H1 (cell line): Measurements from ENCODE around the gene GNA12. TPM values are rescaled to one million over a fixed set of nuclear protein-coding genes. Genes with fewer than 3 reads are reported as not detected.

Experiments
- CHD7 ChIP-seq: fragments of 300-600 bp; sonication (generic); IDR thresholded peaks from 2 replicates; pipeline ENCODE4 v1.7.1; 2012; ENCODE audit warnings: low read length, moderate library complexity, mild to moderate bottlenecking, inconsistent platforms; ENCODE audit not compliant: insufficient replicate concordance
- CTBP2 ChIP-seq: IDR thresholded peaks from 2 replicates; pipeline ENCODE4 v1.7.0; 2011; ENCODE audit warnings: borderline replicate concordance, mild to moderate bottlenecking, moderate library complexity, mixed read lengths, low read length; ENCODE audit not compliant: insufficient read depth, insufficient read length
- TCF12 ChIP-seq: IDR thresholded peaks from 2 replicates; pipeline ENCODE4 v1.6.1; 2011; ENCODE audit warnings: low read depth, mild to moderate bottlenecking, low read length
- polyA plus RNA-seq, 7 experiments: library from polyadenylated mRNA; depleted of rRNA in 3 of 7; stranded (reverse) in 5 of 7; unstranded in 2 of 7; fragments of >200 nt in 5 of 7; fragments of 200-250 nt in 2 of 7; gene quantifications; 1 replicate in 5 of 7; 2 replicates in 1 of 7; 4 replicates in 1 of 7; pipeline versions ENCODE4 v1.2.1 to v1.2.3, GENCODE V29; 2011 to 2013; ENCODE audit warnings: missing spikeins in 2 of 7, mixed read lengths in 2 of 7
- total RNA-seq: library from RNA; stranded (reverse); fragmentation: NEBNext Ultra II Directional; extraction: Animal tissue kit (Norgen Biotek cat#: 25700); gene quantifications from 2 replicates; pipeline ENCODE4 v1.2.1, GENCODE V29; 2021

GNA12 gene
- total and polyA plus RNA-seq, 2 of the 8 experiments (the other 6 are each of a cell fraction or from before 2014, with no cell fraction given): 96.5 to 109 TPM

DNA sequence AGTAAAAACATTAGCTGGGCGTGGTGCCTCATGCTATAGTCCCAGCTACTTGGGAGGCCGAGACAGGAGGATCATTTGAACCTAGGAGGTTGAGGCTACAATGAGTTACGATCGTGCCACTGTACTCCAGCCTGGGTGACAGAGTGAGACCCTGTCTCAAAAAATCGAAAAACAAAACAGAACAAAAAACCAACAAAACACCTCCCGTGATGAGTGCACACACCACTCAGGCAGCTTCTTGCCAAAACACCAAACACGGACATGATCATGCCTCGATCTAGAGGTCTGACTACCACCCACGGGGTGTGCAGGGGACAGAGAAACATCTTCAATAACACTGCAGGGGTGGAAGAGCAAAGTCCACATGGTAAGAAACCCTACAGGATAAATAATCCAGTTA is 111.7 kb downstream of the GNA12 start (continued):
- no peak for TF ChIP-seq CHD7
- TF ChIP-seq TCF12: no peak
- TF ChIP-seq CTBP2: no peak
